Stimulated activated CD8-positive, alpha-beta memory T cell treated with anti-CD3 and anti-CD28 coated beads, Interleukin-12 subunit alpha, Interleukin-12 subunit beta, amount 100 ng/mL, for 4 hours (primary cell): Measurements from ENCODE around the gene SGMS1.
"Not testable (repeated sequence)": the region's sequence is repeated elsewhere in the genome, so short reads cannot be mapped to it uniquely, and the experiment has no call there.

Experiments used
- DNase-seq: peaks from one replicate; pipeline ENCODE4 v3.0.0-alpha.2; 2020; ENCODE audit warnings: low read depth

Gene SGMS1

GRCh38 chr10:50538555-50539398, 85.0 kb downstream of the SGMS1 start:
- no peak for DNase-seq

GRCh38 chr10:50536617-50537240, 87.0 kb downstream of the SGMS1 start:
- DNase-seq: no peak

- DNase-seq: not testable (repeated sequence)
Measured at GRCh38 chr10:50534748-50535376, 88.9 kb downstream of the SGMS1 start.

- DNase-seq: no peak
Measured at GRCh38 chr10:50533296-50533695, 90.5 kb downstream of the SGMS1 start.

GRCh38 chr10:50531388-50532077, 92.2 kb downstream of the SGMS1 start:
- DNase-seq: no peak

- no peak for DNase-seq
Measured at GRCh38 chr10:50529660-50530059, 94.1 kb downstream of the SGMS1 start.

- DNase-seq: no peak
Measured at GRCh38 chr10:50528206-50528605, 95.5 kb downstream of the SGMS1 start.

- no peak for DNase-seq
Measured at GRCh38 chr10:50527442-50528043, 96.2 kb downstream of the SGMS1 start.

- DNase-seq: no peak
Measured at GRCh38 chr10:50526185-50526584, 97.6 kb downstream of the SGMS1 start.

GRCh38 chr10:50523357-50523756, 100.4 kb downstream of the SGMS1 start:
- DNase-seq: no peak

- no peak for DNase-seq
Measured at GRCh38 chr10:50522908-50523307, 100.8 kb downstream of the SGMS1 start.

- DNase-seq: no peak
Measured at GRCh38 chr10:50520115-50520514, 103.6 kb downstream of the SGMS1 start.

GRCh38 chr10:50517626-50518025, 106.1 kb downstream of the SGMS1 start:
- no peak for DNase-seq

- DNase-seq: no peak
Measured at GRCh38 chr10:50516171-50516570, 107.6 kb downstream of the SGMS1 start.

GRCh38 chr10:50515420-50515819, 108.3 kb downstream of the SGMS1 start:
- DNase-seq: no peak

- no peak for DNase-seq
Measured at GRCh38 chr10:50514995-50515394, 108.8 kb downstream of the SGMS1 start.

GRCh38 chr10:50513956-50514355, 109.8 kb downstream of the SGMS1 start:
- DNase-seq: no peak

GRCh38 chr10:50512743-50513416, 110.9 kb downstream of the SGMS1 start:
- DNase-seq: no peak

GRCh38 chr10:50512214-50512595, 111.6 kb downstream of the SGMS1 start:
- DNase-seq: no peak

- DNase-seq: no peak
Measured at GRCh38 chr10:50511492-50512213, 112.1 kb downstream of the SGMS1 start.
